ENCODE results near the gene RELCH.

Gene RELCH

DNA sequence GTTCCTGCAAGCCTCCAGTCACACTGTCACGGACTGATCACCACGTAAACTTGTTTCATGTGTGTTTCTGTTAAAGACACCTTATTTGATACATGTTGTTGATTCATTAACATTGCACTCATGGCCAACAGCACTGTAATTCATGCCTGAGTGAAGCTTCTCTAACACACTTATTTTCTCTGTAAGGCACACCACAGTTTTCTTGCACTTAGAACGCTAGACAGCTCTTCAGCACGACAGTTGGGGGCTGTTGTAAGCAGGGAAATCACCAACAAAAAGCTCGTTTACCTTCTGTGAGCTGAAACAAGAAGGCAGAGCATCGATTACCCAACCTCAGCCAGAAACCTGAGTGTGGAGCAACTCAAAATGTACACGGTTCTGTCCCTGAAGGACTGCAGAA is 166.1 kb downstream of the RELCH start:
- no peak overlapping the region for H3K27ac ChIP-seq
- H3K4me1 ChIP-seq (ENCODE audit: control insufficient read depth in 1 of 2, insufficient read depth in 1 of 2, low read depth in 1 of 2, low read length in 1 of 2): no peaks in the 10 kb centered on the region
- no peaks in the 10 kb centered on the region for H3K27me3 ChIP-seq
- TF ChIP-seq, protein P1, sequence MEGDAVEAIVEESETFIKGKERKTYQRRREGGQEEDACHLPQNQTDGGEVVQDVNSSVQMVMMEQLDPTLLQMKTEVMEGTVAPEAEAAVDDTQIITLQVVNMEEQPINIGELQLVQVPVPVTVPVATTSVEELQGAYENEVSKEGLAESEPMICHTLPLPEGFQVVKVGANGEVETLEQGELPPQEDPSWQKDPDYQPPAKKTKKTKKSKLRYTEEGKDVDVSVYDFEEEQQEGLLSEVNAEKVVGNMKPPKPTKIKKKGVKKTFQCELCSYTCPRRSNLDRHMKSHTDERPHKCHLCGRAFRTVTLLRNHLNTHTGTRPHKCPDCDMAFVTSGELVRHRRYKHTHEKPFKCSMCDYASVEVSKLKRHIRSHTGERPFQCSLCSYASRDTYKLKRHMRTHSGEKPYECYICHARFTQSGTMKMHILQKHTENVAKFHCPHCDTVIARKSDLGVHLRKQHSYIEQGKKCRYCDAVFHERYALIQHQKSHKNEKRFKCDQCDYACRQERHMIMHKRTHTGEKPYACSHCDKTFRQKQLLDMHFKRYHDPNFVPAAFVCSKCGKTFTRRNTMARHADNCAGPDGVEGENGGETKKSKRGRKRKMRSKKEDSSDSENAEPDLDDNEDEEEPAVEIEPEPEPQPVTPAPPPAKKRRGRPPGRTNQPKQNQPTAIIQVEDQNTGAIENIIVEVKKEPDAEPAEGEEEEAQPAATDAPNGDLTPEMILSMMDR (IDR thresholded peaks at IDR 0.05): no peak
- H3K36me3 ChIP-seq: no peaks in the 10 kb centered on the region
- no peak overlapping the region for H3K4me3 ChIP-seq (ENCODE audit: low read depth in 1 of 2, low read length in 1 of 2)
- no peaks in the 10 kb centered on the region for H3K9me3 ChIP-seq

DNA sequence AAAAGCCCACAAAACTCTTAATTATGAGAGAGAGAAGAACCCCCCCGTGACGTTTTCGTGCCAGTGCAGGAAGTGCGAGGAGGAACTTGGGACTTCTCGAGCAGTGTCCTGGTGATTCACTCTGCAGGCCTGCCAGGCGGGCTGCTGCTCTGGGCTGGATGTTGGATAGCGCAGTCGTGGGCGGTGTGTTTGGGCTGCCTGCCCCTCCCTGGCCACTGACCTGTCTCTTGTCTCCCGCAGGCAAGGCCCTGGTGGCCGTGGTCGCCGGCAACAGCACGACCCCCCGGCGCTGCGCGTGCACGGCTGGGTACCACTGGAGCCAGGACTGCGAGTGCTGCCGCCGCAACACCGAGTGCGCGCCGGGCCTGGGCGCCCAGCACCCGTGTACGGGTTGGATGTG is 167.1 kb downstream of the RELCH start:
- Histone ChIP-seq H3K9me3 (no peaks in the 10 kb centered on the region), H3K27ac (no peak overlapping the region), H3K4me3 (ENCODE audit: low read depth in 1 of 2, low read length in 1 of 2) (no peak overlapping the region), H3K27me3 (no peaks in the 10 kb centered on the region), H3K36me3 (no peaks in the 10 kb centered on the region), H3K4me1 (ENCODE audit: control insufficient read depth in 1 of 2, insufficient read depth in 1 of 2, low read depth in 1 of 2, low read length in 1 of 2) (no peaks in the 10 kb centered on the region)
- TF ChIP-seq, protein P1 (IDR thresholded peaks at IDR 0.05): no peak

DNA sequence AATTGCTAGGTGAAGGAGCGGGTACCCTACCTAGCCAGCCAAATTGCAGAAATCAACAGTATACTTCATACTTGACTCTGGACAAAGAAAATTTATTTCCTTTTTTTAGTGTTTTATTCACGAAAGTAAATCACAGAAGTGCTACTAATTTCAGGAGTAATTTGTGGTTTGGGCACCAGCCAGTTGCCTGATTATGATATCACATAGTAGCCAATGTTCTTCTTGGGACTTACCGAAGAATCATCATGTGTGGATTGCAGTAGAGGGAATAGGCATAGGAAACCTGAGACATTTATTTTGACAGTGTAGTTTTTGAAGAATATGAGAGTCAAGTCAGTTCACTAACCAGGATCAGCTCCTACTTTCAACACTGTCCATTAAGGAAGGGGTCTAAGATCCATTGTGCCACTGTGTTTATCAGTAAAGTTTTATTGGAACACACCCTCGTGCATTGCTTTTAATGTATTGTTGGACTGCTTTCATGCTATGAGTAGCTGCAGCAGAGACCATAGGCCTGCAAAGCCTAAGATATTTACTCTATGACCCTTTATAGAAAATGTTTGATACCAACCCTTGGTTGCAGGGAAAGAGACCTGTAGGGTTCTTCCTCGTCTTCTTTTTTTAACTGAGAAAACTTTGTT is 170.1 kb downstream of the RELCH start:
- no peak overlapping the region for H3K4me3 ChIP-seq (ENCODE audit: low read depth in 1 of 2, low read length in 1 of 2)
- TF ChIP-seq, protein P1 (IDR thresholded peaks at IDR 0.05): no peak
- H3K36me3 ChIP-seq: no peaks in the 10 kb centered on the region
- no peaks in the 10 kb centered on the region for H3K27me3 ChIP-seq
- no peak overlapping the region for H3K27ac ChIP-seq
- H3K9me3 ChIP-seq: no peaks in the 10 kb centered on the region
- H3K4me1 ChIP-seq (ENCODE audit: control insufficient read depth in 1 of 2, insufficient read depth in 1 of 2, low read depth in 1 of 2, low read length in 1 of 2): no peaks in the 10 kb centered on the region
